HCT116 (cell line): ENCODE data around the gene PCNT. TPM values are rescaled to one million over a fixed set of nuclear protein-coding genes. Genes with fewer than 3 reads are reported as not detected.

Source experiments
- ATAC-seq: fragments of 200-7000 bp; cut with Tn5 transposase; 2 replicates; pipeline ENCODE4 v1.9.1; 2020; ENCODE audit warnings: mild to moderate bottlenecking, moderate library complexity
- BruUV-seq: library from RNA; stranded (reverse); fragments of 400-500 nt; replicated peaks from 2 replicates; lab custom pipeline; 2021; lab: Mats Ljungman, UMichigan
- CTCF ChIA-PET: fragments of 300-600 bp; sonication (Branson Sonifier 250); formaldehyde crosslinking; loops from one replicate; lab custom pipeline; 2021; ENCODE audit warnings: antibody characterized with exemption; lab: Charles Lee
- POLR2A ChIA-PET: fragments of 300-600, 350-600 bp; sonication (Branson Sonifier 250); formaldehyde crosslinking; loops from one replicate; lab custom pipeline; 2021; ENCODE audit warnings: antibody characterized with exemption; lab: Charles Lee
- RAD21 ChIA-PET, 2 experiments: fragments of 300-600 bp; sonication (Branson Sonifier 250); formaldehyde crosslinking; loops; one replicate each; lab custom pipeline; 2023; ENCODE audit warnings: low total read pairs in 2 of 2; ENCODE audit not compliant: uncharacterized antibody in 2 of 2, unreplicated experiment in 2 of 2, low non-redundant PET in 1 of 2; lab: Charles Lee
- DNase-seq: peaks from one replicate; pipeline ENCODE4 v3.0.0-alpha.2; 2010; ENCODE audit warnings: low read depth, low spot score
- H2AFZ ChIP-seq: fragments of 200-600 bp; shearing (Covaris generic), sonication (generic); 2 replicates; pipeline ENCODE4 v1.6.1; 2017; ENCODE audit warnings: low read depth, mixed run types, mixed read lengths, antibody characterized with exemption, low read length; ENCODE audit not compliant: poor library complexity, severe bottlenecking
- H3K27ac ChIP-seq: 2 replicates; pipeline ENCODE4 v1.5.1; 2012; ENCODE audit warnings: low read depth, low read length
- H3K27me3 ChIP-seq: fragments of 200-600 bp; sonication (generic); 2 replicates; pipeline ENCODE4 v1.6.1; 2016; ENCODE audit warnings: mixed run types, low read length, mixed read lengths; ENCODE audit not compliant: insufficient read depth
- H3K36me3 ChIP-seq, 2 experiments: fragments of 200-500 bp in 1 of 2; fragments of 200-600 bp in 1 of 2; sonication (Bioruptor generic) in 1 of 2; sonication (generic) in 1 of 2; 2 replicates each; pipeline versions ENCODE4 v1.5.1 to v1.6.1; 2014 to 2016; ENCODE audit warnings: low read length in 2 of 2, inconsistent platforms in 1 of 2, mixed read lengths in 1 of 2, mixed run types in 1 of 2; ENCODE audit not compliant: insufficient read depth in 2 of 2, control insufficient read depth in 1 of 2
- H3K4me1 ChIP-seq, 2 experiments: fragments of 200-600 bp in 1 of 2; sonication (generic) in 1 of 2; 2 replicates each; pipeline versions ENCODE4 v1.5.1 to v1.6.1; 2012 to 2017; ENCODE audit warnings: low read length in 2 of 2, inconsistent platforms in 1 of 2, mild to moderate bottlenecking in 1 of 2, mixed read lengths in 1 of 2, mixed run types in 1 of 2, moderate library complexity in 1 of 2; ENCODE audit not compliant: insufficient read depth in 2 of 2, control insufficient read depth in 1 of 2
- H3K4me2 ChIP-seq: fragments of 200-600 bp; sonication (generic); 2 replicates; pipeline ENCODE4 v1.6.1; 2017; ENCODE audit warnings: mixed run types, low read length, mixed read lengths
- H3K4me3 ChIP-seq, 2 experiments: fragments of 200-600 bp in 1 of 2; sonication (generic) in 1 of 2; replicated peaks in 1 of 2; 2 replicates each; pipeline ENCODE4 v1.5.1; 2011 to 2016; ENCODE audit warnings: low read length in 2 of 2, control low read depth in 1 of 2, low read depth in 1 of 2, mild to moderate bottlenecking in 1 of 2, mixed read lengths in 1 of 2, mixed run types in 1 of 2
- H3K79me2 ChIP-seq: fragments of 200-600 bp; sonication (generic); 2 replicates; pipeline ENCODE4 v1.6.1; 2017; ENCODE audit warnings: mild to moderate bottlenecking, mixed run types, low read length, moderate library complexity, mixed read lengths; ENCODE audit not compliant: insufficient read depth
- H3K9ac ChIP-seq: fragments of 200-600 bp; sonication (generic); 2 replicates; pipeline ENCODE4 v1.6.1; 2016; ENCODE audit warnings: low read length, mixed read lengths
- H3K9me2 ChIP-seq: fragments of 200-600 bp; sonication (generic), shearing (Covaris generic); 2 replicates; pipeline ENCODE4 v1.6.1; 2017; ENCODE audit warnings: mixed run types, mild to moderate bottlenecking, moderate library complexity; ENCODE audit not compliant: insufficient read depth
- H3K9me3 ChIP-seq, 2 experiments: fragments of 200-500 bp in 1 of 2; fragments of 200-600 bp in 1 of 2; sonication (Bioruptor generic) in 1 of 2; sonication (generic) in 1 of 2; 2 replicates each; pipeline ENCODE4 v1.6.1; 2014 to 2017; ENCODE audit warnings: low read length in 2 of 2, mixed read lengths in 2 of 2, inconsistent platforms in 1 of 2, low read depth in 1 of 2, mild to moderate bottlenecking in 1 of 2, mixed run types in 1 of 2, moderate library complexity in 1 of 2; ENCODE audit not compliant: control insufficient read depth in 1 of 2, insufficient read depth in 1 of 2
- H4K20me1 ChIP-seq: fragments of 200-600 bp; sonication (generic), shearing (Covaris generic); 2 replicates; pipeline ENCODE4 v1.6.1; 2017; ENCODE audit warnings: mixed run types, mild to moderate bottlenecking, moderate library complexity; ENCODE audit not compliant: insufficient read depth
- CEBPB ChIP-seq: IDR thresholded peaks from 2 replicates; pipeline ENCODE4 v1.6.1; 2012; ENCODE audit warnings: low read depth
- EGR1 ChIP-seq: IDR thresholded peaks from 2 replicates; pipeline ENCODE4 v1.6.1; 2012; ENCODE audit warnings: low read depth
- EZH2 ChIP-seq: fragments of 200-600 bp; sonication (generic); IDR thresholded peaks from 2 replicates; pipeline ENCODE4 v1.6.1; 2017; ENCODE audit warnings: antibody characterized with exemption, mixed run types
- EZH2phosphoT487 ChIP-seq: fragments of 200-600 bp; IDR thresholded peaks from 2 replicates; pipeline ENCODE4 v1.6.1; 2018; ENCODE audit warnings: antibody characterized with exemption, borderline replicate concordance
- POLR2A ChIP-seq: IDR thresholded peaks from 2 replicates; pipeline ENCODE4 v1.7.0; 2011; ENCODE audit warnings: borderline replicate concordance; ENCODE audit not compliant: insufficient read depth, insufficient read length; ENCODE audit errors: extremely low read depth
- YY1 ChIP-seq: IDR thresholded peaks from 2 replicates; pipeline ENCODE4 v1.6.1; 2011; ENCODE audit warnings: low read length, low read depth, moderate library complexity, mild to moderate bottlenecking; ENCODE audit not compliant: insufficient replicate concordance; ENCODE audit errors: extremely low read depth
- ZNF274 ChIP-seq: fragments of 200-500 bp; sonication (Bioruptor generic); IDR thresholded peaks from 2 replicates; pipeline ENCODE4 v1.6.1; 2014; ENCODE audit warnings: mild to moderate bottlenecking, low read depth, low read length, inconsistent platforms
- intact Hi-C: fragments of 100-400 bp; cut with micrococcal nuclease; formaldehyde crosslinking; loops from 2 replicates; pipeline ENCODE4 v1.10.0; 2022
- total RNA-seq: library from RNA; stranded (reverse); gene quantifications from one replicate; pipeline ENCODE4 v1.2.1, GENCODE V29; 2021; ENCODE audit not compliant: unreplicated experiment
- TF ChIP-seq, protein P1 (sequence below): IDR thresholded peaks from 2 replicates; pipeline ENCODE4 v1.6.1; 2012; ENCODE audit warnings: low read depth

Gene PCNT
- total RNA-seq, 1 experiment from 2014 or later = 43.6 TPM

- TF ChIP-seq, protein P1, sequence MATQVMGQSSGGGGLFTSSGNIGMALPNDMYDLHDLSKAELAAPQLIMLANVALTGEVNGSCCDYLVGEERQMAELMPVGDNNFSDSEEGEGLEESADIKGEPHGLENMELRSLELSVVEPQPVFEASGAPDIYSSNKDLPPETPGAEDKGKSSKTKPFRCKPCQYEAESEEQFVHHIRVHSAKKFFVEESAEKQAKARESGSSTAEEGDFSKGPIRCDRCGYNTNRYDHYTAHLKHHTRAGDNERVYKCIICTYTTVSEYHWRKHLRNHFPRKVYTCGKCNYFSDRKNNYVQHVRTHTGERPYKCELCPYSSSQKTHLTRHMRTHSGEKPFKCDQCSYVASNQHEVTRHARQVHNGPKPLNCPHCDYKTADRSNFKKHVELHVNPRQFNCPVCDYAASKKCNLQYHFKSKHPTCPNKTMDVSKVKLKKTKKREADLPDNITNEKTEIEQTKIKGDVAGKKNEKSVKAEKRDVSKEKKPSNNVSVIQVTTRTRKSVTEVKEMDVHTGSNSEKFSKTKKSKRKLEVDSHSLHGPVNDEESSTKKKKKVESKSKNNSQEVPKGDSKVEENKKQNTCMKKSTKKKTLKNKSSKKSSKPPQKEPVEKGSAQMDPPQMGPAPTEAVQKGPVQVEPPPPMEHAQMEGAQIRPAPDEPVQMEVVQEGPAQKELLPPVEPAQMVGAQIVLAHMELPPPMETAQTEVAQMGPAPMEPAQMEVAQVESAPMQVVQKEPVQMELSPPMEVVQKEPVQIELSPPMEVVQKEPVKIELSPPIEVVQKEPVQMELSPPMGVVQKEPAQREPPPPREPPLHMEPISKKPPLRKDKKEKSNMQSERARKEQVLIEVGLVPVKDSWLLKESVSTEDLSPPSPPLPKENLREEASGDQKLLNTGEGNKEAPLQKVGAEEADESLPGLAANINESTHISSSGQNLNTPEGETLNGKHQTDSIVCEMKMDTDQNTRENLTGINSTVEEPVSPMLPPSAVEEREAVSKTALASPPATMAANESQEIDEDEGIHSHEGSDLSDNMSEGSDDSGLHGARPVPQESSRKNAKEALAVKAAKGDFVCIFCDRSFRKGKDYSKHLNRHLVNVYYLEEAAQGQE = no peak
- TF ChIP-seq CEBPB (no peak), POLR2A (no peak), YY1 (no peak), EGR1 (no peak), EZH2 (no peak), EZH2phosphoT487 (no peak), ZNF274 (no peak)
- no TSS peak for BruUV-seq
- H3K36me3 ChIP-seq = peaks cover 10 to 21% of the 10 kb centered on the region in 2 experiments
- H3K27ac ChIP-seq = no peak overlapping the region
- POLR2A ChIA-PET = no interaction called here
- H3K79me2 ChIP-seq = no peaks in the 10 kb centered on the region
- no peaks in the 10 kb centered on the region for H4K20me1 ChIP-seq
- H3K4me2 ChIP-seq = no peak overlapping the region
- no peak overlapping the region for H3K4me3 ChIP-seq
- H3K9me2 ChIP-seq = no peaks in the 10 kb centered on the region
- CTCF ChIA-PET = no interaction called here
- no peaks in the 10 kb centered on the region for H3K27me3 ChIP-seq
- H3K9me3 ChIP-seq = no peaks in the 10 kb centered on the region
- DNase-seq = no peak
- no peak overlapping the region for H3K9ac ChIP-seq
- ATAC-seq = no peak
- intact Hi-C loops = no loop called here
- RAD21 ChIA-PET = no interaction called here
- no peaks in the 10 kb centered on the region for H3K4me1 ChIP-seq
- no peak overlapping the region for H2AFZ ChIP-seq
Measured at GRCh38 chr21:46356494-46357334, 32.8 kb downstream of the PCNT start.
